Activated CD4-positive, CD25-positive, alpha-beta regulatory T cell treated with anti-CD3 and anti-CD28 coated beads, Interleukin-2, amount 50 U/mL, for 24 hours (primary cell): ENCODE results near the gene PCID2.

ENCODE experiments used
- ATAC-seq, 2 donors: fragments of 150-1000 bp; cut with Tn5 transposase; one replicate each; pipeline ENCODE4 v1.10.0; 2021; ENCODE audit warnings: mild to moderate bottlenecking in 1 of 2, moderate library complexity in 1 of 2

Gene PCID2

DNA sequence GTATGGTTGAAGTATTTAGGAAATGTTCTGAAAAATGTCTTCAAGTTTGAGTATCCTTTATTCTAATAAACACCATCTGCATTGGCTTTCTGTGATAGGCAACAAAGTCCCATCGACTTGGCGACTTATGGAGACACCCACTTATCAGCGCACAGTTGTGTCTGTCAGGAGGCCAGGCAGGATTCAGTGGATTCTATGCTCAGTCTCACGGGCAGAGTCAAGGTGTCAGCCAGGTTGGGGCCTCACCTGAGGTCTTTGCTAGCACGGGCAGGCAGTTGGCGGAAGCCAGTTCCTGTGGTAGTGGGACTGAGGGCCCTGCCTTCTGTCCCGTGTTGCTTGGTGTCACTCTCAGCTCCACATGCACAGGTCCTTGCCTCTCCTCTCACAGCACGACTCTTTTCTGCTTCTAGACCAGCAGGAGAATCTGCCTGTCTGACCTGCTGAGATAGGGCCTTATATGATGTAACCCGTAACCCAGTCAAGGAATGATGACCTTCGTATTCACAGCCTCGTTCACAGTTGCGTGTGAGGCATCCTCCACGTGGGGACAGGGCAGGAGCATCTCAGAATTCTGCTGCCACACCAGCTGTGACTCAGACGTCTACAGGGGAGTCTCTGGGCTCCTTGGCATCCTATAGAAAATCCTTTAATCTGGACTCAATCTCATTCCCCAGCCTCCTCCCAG lies 10.9 kb upstream of the PCID2 start:
- no peak for ATAC-seq

DNA sequence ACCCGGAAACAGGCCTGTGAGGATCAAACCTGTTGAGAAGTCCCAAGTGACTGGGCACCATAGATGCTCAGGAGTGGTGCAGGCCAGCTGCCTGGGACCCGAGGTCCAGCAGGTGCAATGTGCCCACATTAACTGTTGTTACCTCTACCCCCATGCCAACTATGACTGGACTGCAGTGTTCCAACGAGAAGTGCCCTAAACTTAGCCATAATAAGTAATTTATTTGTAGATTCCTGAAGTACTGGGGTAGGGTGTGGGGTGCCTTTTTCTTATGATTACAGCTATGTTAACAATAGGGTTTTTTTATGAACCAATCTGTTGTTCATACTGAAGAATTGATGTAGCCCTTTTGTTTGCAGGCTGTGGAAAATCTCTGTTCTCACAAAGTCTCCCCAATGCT lies 10.1 kb upstream of the PCID2 start:
- ATAC-seq: no peak

DNA sequence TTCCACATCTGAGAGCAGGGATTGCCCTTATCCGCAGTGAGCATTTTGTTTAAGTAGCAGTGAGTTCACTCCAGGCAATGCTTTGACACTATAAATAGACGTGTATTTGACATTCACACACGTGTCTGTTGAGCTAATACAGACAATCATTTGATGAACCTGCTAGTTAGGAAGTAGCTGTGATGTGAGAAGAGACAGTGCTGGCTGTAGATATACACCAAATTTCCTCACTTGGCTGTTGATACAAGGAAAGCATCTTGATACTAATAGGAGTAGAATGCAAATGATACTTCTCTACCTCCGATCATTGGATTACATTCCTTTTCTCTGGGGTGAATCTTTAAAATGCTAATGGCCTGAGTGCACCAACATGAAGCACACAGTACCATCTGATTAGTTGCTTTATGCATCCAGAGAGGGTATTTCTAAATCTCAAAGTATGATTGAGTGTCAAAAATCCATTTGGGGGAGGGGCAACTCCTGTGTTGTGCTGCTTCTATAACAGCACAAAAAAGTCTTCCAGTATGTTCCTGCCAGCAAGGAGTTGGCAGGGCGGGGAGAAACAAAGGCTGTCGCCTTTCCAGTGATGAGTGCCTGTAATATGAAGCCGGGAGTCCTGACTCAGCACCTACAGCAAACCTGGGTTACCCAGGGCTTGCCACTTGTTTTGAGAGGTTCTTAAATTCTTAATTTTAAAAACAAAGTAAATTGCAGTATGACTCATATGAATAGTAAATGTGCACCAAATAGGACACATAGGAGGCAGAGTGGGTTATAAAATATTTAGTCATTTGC lies 8.0 kb upstream of the PCID2 start:
- ATAC-seq: peak in 1 of 2 donors; percentile 51

DNA sequence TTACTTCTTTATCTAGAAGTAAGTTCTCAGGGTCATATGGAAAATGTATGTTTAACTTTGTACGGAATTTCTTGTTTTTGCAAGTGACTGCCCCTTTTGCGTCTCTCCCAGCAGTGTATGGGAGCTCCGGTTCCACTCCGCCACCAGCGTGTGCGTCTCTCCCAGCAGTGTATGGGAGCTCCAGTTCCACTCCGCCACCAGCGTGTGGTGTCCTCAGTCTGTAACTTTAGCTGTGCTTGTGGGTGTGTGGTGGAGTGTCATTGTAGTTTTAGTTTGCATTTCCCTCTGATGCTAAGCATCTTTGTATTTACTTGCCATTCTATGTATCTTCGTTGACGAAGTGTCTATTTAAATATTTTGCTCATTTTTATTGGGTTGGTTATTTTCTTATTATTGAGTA lies 3.3 kb upstream of the PCID2 start:
- no peak for ATAC-seq

- no peak for ATAC-seq
Measured at GRCh38 chr13:113210833-113211232, 2.4 kb upstream of the PCID2 start.

DNA sequence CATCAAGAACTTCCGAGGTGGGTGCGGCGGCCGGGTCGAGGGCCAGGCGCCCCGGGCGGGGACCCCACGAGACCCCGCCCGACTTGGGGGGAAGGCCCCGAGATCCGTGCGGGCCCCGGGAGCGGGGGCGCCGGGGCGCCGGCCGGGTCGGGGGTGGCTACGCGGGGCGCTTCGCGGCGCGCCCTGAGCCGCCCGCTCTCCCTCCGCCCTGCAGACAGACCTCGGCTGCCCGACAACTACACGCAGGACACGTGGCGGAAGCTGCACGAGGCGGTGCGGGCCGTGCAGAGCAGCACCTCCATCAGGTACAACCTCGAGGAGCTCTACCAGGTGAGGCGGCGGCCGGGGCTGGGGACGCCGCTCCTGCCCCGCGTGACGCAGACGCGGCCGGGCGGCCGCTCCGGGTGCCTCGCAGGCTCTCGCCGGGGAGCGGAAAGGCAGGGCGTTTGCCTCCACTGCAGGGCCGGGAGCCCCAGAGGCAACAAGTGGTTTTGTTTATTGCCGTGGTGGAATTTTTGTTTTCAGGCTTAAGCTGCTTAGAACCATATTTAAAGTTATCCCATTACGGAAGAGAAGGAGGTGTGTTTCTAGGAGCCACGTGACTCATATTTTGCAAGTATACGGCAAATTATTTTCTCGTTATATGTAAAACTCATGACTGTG lies 1.4 kb upstream of the PCID2 start:
- ATAC-seq: peak; percentile 52 to 59

- peak; percentile 57 to 60 for ATAC-seq
Measured at GRCh38 chr13:113209336-113209758, 878 bp upstream of the PCID2 start, which contains the start of gene CUL4A. Gene CUL4A, plus strand, starts transcription at chr13:113209613. Its CDS starts 15 bp downstream, at chr13:113209628.

- peak; percentile 3 to 4 for ATAC-seq
Measured at GRCh38 chr13:113207890-113208420, 514 bp downstream of the PCID2 start.

- ATAC-seq: no peak
Measured at GRCh38 chr13:113207460-113207859, 1.0 kb downstream of the PCID2 start.

GRCh38 chr13:113205428-113205931 lies 3.0 kb downstream of the PCID2 start:
- no peak for ATAC-seq

DNA sequence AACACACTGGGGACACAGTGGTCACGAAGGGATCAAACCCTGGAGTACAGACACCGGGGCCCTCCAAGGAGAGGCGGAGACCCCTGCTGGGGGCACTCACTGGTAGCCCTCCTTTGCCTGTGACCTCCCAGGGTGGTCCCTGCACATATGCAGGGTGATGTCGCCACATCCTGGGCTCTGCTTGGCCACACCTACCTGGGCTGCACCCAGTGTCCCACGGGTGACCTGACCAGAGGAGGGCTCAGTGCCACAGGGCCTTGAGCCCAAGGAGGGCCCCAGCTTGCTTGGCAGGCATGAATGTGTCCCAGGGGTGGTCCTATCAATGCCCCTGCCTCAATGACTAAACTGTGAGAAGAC lies 4.1 kb downstream of the PCID2 start:
- ATAC-seq: no peak

- ATAC-seq: no peak
Measured at GRCh38 chr13:113203507-113204377, 4.7 kb downstream of the PCID2 start.

DNA sequence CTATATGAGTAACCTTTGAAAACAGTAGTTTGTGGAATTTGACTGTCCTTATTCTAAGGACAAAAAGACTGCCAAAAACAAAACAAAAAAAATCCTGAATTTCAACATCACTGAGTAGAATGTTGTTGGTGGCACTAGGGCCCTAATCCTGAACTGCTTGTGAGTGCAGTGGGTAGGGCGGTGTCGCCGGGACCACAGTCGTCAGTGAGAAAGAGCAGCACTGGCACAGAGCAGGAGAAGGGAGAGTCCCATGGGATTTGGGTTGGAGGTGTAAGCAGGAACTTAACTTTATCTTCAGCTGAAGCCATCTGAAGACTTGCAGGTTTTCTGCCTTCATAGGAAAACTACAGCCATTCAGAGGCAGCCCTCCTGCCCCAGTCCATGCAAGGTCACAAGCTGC lies 5.6 kb downstream of the PCID2 start:
- ATAC-seq: no peak

DNA sequence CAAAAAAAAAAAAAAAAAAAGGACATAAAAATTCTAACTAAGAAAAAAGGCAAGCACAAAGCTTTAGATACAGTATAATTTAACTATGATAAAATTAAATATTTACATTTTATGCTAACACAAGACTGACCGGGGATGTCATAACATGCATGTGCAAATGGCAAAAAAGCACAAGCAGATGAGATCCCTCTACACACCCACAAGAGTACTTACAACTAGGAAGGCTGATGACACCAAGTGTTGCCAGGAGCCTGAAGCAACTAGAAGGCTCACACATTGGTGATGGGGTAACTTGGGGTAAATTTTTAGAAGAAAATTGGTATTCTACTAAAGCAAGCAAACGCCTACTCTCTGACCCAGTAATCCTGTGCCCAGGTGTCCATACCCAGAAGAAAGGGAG lies 6.7 kb downstream of the PCID2 start:
- no peak for ATAC-seq

DNA sequence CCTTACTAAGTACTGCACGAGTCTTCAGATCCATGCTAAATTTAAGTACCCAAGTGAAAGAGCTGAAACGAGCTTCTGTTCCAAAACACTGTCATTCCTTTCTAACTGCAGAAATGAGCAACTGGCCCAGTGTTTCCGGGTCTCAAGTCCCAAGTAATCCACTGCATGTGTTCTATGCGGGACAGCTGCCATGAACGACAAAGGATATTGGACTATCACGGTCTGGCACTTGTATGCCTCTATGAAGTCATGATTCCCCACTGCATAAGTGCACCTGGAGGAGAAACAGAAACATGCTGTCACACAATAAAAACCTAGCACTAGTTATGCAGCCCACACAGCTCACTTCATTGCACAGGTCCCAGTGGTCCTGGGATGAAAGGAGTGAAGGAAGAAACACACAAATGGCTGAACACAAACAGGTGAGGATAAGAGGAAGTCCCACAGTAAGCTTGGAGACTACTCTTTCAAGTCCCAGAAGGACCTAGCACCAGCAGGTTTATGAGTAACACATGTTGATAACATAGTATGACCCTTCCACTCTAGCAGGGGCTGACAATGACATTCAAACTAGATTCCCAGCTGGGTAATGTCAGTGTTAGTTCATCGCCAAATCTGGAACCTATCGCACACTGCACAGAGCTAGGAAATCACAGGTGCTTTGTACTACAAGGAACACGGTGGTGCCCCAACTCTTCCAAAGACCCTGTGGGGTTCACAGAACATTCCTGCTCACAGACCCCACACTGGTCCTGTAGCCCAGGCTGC lies 11.3 kb downstream of the PCID2 start:
- ATAC-seq: no peak

DNA sequence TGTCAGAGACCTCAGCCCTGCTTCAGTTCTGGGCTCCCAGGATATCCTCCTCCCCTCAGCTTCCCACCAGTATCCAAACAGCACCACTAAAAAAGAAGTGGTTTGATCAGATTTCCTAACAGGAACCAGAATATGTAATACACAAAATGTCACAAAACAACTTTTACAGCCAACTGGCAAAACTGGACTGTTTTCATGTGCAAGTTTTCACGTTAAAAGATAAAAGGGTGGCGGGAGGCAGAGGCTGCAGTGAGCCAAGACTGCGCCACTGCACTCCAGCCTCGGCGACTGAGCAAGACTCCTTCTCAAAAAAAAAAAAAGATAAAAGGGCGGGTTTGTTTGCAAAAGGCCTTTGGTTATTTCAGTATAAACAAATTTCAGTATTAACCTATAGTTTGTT lies 13.1 kb downstream of the PCID2 start:
- no peak for ATAC-seq

DNA sequence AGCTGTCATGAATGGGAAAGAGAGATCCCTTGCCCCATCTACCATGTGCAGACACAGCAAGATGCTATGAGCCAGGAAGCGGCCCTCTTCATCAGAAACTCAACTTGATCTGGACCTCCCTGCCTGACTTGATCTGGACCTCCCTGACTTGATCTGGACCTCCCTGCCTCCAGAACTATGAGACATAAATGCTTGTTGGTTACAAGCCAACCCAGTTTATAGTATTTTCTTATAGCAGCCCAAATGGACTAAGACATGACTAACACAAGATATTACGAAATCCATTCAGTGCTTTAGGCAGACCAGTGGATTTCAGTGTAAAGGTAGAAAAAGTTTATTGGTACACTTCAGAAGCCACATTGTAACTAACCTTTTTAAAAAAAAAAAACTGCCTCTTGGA lies 15.6 kb downstream of the PCID2 start:
- ATAC-seq: no peak

- ATAC-seq: no peak
Measured at GRCh38 chr13:113192279-113192678, 16.2 kb downstream of the PCID2 start.

DNA sequence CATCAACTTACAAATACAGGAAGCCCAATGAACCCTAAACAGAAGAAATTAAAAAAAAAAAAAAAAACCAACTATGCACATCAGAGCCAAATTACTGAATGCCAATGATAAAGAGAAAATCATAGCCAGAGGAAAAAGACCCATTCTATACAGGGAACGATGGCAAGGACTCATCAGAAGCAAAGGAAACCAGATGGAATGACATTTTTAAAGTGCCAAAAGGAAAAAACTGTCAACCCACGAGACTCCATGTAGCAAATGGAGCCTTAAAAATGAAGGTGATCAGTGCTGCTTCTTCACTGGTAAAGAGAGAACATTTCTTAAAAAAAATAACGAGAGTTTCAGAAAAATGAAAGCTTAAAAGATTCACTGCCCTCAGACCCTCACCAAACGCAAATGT lies 18.3 kb downstream of the PCID2 start:
- ATAC-seq: no peak

DNA sequence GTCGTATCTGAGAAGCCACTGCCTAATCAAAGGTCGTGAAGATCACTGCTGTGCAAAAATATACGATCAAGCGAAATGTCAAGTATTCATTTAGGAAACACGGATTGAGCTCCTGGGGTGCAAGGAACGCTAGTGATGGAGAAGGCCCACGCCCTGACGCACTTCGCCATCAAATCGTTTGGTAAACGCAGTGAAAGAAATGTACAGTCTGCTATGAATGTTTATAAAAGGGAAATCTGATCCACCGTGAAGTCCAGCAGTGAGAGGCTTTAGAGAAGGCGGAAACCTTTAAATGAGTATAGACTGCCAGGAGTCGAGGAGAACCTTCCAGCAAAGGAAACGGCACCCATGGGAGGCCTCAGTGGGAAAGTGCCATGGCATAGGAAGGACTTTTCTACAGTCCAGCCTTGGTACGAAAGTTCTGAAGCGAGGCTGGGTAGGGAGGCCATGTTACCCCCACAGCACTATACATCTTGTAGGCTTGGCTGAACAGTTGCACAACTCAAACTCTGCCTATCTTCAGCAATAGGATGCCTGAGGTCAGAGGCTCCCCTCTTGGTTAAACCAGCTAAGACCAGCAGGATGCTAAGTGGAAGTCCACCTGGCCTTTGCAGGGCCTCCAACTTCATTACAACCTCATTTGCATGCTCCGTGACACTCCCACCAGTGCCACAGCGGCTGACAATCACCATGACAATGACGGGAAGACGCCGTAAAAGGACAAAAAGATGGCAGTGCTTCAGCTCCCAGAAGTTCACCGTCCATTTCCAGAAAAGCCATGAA lies 20.4 kb downstream of the PCID2 start:
- ATAC-seq: no peak

GRCh38 chr13:113187263-113187669 lies 21.2 kb downstream of the PCID2 start:
- peak; percentile 92 to 96 for ATAC-seq
